ENCODE results near the gene ADM.

GRCh38 chr11:10285148-10285802, 19.6 kb upstream of the ADM start:
- TF ChIP-seq CTCF (IDR thresholded peaks at IDR 0.05) = no peak
- TF ChIP-seq POLR2A (IDR thresholded peaks at IDR 0.05) = no peak

Data from body of pancreas (tissue), 4 donors.